HG02884 (cell line): ENCODE results near the gene CDC14A.
A peak's percentile ranks its signal among the peaks of the same experiment; 100 is the strongest.

Experiments used
- ATAC-seq: cut with Tn5 transposase; IDR thresholded peaks from one replicate; pipeline ENCODE4 v1.9.1; 2021; ENCODE audit warnings: mild to moderate bottlenecking, moderate library complexity; ENCODE audit not compliant: unreplicated experiment

Gene CDC14A

DNA sequence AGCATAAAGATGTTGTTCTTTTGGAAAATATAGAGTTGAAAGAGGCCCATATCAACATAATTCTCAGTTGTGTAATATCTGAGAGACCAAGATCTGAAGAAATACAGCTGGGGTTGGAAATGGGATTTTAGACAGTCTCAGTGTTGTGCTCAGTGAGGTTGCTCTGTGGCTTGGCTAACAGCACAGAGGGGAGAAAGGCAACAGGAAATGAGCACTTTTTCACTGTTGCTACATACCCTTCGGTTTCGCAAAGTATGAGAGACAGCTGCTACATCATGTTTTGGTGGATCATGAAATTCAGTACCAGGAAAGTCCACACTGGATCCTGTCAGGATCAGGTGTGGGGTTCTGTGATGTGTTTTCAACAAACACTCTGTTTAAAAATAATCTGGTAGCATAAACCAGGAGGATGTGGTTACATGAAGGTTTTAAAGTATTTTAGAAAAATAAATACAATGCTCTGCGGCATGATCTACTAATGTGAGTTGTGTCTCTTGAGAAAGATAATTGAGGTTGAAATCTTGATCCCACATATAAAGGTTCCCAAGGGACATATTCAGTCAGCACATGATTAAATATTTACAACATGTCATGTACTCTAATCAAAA lies 178.7 kb downstream of the CDC14A start:
- peak; percentile 79 for ATAC-seq

DNA sequence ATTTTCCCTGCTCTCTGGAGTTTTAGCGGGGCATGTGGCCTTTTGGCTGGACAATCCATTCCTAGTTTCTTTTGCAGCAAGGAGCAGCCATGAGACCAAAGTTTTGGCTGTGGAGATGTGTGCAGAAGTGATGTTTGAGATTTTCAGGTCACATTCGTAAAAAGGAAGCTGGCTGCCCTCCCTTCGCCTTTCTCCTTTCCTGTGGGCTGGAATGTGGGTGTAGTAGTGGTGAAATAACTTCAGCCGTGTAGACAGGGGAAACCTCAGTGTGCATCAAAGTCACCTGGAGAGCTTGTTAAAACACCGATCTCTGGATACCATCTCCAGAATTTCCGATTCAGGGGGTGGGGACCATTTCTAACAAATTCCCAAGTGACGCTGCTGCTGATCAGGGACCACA lies 180.3 kb downstream of the CDC14A start:
- no peak for ATAC-seq

DNA sequence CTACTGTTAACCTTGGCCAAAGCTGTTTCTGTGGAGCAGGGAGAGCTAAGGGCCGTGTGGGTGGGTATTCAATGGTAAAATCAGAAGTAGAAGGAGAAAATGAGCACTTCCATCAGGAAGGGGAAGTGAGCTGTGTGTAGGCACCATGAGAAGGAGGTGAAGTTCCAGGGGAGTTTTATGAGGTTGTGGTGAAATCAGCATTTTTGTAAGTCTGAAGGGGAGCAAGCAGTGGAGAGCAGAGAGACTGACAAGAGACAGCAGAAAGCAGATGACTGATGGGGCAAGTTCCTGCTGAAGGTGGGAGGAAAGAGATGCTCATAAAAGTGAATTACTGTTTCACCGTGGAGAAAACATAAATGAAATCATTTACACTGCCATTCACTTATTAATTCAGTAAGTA lies 183.0 kb downstream of the CDC14A start:
- ATAC-seq = no peak

DNA sequence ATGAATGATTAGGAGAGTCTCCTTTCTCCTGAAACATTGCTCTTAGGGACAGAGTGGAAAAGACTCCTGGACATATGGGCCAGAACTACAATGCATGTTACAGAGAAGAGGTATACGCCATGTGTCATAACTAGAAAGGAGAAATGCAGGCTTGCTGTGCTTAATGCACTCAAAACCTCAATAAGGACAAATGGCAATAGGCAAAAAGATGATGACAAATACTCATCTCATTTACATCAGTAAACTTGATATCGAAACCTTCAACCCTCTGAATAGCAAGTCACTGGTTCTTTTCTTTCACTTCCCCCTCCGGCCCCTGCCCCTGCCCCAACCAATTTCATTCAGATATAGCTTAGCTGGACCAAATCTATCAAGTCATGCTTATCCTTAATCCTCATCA lies 183.7 kb downstream of the CDC14A start:
- ATAC-seq = peak; percentile 79

DNA sequence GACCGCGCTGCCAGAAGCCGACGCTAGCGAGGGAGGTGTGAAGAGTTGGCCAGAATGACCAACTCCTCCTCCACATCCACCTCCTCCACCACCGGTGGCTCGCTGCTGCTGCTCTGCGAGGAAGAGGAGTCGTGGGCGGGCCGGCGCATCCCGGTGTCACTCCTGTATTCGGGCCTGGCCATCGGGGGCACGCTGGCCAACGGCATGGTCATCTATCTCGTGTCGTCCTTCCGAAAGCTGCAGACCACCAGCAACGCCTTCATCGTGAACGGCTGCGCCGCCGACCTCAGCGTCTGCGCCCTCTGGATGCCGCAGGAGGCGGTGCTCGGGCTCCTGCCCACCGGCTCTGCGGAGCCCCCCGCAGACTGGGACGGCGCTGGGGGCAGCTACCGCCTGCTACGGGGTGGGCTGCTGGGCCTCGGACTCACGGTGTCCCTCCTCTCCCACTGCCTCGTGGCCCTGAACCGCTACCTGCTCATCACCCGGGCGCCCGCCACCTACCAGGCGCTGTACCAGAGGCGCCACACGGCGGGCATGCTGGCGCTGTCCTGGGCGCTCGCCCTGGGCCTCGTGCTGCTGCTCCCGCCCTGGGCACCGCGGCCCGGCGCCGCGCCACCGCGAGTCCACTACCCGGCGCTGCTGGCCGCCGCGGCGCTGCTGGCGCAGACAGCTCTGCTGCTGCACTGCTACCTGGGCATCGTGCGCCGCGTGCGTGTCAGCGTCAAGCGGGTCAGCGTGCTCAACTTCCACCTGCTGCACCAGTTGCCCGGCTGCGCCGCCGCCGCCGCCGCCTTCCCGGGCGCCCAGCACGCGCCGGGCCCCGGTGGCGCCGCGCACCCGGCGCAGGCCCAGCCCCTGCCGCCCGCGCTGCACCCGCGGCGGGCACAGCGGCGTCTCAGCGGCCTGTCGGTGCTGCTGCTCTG lies 186.9 kb downstream of the CDC14A start:
- ATAC-seq = no peak

DNA sequence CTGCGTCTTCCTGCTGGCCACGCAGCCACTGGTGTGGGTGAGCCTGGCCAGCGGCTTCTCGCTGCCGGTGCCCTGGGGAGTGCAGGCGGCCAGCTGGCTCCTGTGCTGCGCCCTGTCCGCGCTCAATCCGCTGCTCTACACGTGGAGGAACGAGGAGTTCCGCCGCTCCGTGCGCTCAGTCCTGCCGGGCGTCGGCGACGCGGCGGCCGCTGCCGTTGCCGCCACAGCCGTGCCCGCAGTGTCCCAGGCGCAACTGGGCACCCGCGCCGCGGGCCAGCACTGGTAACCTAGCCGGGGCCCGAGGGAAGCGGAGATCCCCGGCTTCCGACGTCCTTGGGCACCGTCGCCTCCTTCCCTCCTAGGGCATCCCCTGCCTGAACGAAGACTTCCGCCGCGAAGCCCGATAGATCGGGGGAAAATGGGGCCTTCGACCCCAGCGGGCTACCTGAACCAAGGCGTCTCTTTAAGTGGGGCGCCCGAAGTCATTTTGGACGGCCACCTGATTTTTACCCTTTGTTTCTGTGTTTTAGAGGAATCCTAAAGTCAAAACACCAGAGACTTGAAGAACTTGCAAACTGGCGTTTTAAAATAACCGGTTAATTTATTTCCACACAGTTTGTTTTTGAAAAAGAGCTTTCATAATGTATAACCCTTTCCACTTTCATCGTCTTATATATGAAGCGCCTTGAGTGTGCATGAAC lies 187.7 kb downstream of the CDC14A start:
- ATAC-seq = no peak

DNA sequence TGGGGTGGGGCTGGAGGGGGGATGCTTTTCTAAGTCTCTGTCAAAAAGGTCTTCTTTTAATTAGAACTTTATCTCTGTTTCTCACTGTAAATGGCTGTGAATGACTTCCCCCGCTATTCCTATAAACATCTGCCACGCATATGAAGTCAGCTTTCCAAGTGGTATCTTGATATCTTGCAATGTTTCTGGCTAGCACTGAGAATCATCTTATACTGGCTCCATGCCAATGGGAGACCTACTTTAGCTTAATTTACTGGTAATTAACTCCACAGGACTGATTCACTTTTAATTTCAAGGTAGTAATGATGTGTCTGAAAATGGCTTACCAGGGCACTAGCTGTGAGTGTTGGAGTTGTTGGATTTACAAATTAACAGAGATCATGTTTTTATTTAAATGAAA lies 190.0 kb downstream of the CDC14A start:
- ATAC-seq = no peak

DNA sequence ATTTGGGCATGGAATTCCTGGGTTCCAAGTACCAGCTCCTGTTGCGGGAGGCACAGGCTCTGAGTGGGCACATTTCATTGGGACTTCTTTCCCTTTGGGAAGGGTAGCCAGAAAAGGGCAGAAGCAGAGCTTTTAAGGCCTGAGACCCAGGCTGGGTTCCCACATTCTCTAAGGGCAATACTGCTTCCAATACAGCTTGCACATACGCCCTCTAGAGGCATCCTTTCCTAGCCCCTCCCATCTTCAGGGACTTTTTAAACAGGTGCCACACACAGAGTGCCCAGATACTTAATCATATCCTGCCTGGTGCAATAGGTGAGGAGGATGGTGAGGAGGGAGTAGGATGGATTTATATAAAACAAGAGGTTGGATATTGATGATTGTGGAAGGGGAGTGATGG lies 191.3 kb downstream of the CDC14A start:
- ATAC-seq = peak; percentile 63

DNA sequence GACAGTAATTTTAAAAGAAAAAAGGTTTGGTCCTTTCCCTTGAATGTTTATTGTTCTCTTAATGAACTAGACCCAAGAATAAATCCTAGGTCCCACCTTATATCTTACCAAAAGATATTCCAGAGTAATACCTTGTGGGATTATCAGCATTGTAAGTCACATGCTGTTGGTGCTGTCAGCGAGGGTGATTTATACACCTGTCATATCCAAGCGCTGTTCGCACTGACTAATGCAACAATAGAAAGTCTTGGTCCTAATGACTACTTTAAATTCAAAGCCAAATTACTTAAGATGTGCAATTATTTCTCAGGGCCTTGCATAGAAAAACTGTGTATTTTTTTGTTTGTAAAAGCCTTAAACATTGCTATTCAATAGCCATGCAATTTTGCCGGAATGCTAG lies 192.5 kb downstream of the CDC14A start:
- ATAC-seq = no peak

DNA sequence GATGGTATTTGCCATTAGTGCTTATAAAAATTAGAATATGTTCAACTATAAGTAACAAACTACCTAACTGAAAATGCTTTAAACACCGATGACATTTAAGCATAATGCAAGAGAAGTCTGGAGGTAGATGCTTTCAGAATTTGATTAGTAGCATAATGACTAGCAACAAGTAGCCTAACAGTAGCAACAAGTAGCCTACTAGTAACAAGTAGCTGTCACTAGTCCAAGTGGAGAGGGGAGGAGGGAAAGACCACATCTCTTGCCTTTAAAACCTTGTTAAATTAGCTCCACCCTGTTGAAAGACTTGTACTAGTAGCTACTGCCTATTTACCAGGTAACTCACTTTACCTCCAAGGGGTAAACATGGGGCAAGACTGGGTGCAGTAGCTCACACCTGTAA lies 193.5 kb downstream of the CDC14A start:
- ATAC-seq = no peak

DNA sequence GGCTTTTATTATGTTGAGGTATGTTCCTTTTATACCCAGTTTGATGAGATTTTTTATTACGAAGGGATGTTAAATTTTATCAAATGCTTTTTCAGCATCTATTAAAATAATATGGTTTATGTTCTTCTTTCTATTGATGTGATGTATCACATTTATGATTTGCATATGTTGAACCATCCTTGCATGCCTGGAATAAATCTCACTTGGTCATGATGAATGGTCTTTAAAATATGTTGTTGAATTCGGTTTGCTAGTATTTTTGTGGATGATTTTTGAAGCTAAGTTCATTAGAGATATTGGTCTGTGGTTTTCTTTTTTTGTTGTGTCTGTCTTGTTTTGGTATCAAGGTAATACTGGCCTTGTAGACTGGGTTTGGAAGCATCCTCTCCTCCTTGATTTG lies 199.7 kb downstream of the CDC14A start:
- no peak for ATAC-seq

DNA sequence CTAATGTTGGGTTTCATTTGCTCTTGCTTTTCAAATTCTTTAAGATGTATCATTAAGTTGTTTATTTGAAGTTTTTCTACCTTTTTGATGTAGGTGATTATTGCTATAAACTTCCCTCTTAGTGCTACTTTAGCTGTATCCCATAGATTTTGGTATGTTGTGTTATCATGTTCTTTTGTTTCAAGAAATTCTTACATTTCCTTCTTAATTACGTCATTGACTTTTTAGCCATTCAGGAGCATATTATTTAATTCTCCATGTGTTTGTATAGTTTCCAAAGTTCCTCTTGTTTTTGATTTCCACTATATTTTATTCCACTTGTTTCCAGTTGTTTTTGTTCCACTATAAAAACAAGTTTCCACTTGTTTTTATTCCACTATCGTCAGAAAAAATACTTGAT lies 200.6 kb downstream of the CDC14A start:
- no peak for ATAC-seq

DNA sequence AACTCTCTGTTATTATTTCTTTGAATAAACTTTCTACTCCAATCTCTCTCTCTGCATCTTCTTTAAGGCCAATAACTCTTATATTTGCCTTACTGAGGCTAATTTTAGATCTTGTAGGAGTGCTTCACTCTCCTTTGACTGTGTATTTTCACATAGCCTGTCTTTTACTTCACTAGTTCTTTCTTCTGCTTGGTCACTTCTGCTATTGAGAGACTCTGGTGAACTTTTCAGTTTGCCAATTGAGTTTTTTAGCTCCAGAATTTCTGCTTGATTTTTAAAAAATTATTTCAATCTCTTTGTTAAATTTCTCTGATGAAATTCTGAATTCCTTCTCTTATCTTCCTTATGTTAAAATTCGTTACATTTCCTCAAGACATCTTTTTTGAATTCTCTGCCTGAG lies 203.9 kb downstream of the CDC14A start:
- ATAC-seq = no peak

DNA sequence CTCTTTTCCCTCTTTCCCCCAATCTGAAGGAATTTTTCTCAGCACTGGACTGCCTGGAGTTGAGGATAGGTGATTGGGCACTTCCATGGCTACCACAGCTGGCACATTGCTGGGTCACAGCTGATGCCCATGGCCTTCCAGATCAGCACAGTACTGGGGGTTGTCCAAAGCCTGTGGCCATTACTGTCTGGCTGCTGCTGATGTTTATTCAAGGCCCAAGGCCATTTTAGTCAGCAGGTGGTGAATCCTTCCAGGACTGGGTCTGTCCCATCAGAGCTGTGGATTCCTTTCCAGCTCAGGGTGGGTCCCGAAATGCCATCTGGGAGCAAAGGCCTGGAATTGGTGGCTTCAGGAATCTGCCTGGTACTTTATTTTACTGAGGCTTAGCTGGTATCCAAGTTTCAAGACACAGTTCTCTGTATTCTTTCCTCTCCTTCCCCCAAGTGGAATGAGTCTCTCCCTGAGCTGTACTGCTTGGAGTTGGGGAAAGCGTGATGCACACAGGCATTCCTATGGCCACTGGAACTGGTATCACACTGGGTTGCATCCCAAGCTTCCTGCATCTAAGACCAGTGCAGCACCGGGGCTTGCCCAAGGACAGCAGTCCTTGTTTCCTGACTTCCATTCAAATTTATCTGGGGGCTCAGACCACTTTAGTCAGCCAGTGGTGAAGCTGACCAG lies 204.8 kb downstream of the CDC14A start:
- no peak for ATAC-seq

DNA sequence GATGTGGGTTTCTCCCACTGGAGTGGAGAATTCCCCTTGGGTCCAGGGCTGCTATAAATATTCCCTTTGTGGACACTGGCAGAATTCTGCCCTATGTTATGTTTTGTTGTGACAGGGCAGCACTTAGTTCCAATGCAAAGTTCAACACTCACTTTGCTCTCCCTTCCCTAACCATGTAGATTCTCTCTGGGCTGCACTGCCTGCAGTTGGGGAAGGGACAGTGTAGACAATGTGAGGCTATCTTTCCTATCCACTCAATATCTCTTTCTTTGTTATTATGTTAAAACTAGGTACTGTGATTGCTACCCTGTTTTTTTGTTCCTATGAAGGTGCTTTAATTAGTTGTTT lies 205.3 kb downstream of the CDC14A start:
- no peak for ATAC-seq

DNA sequence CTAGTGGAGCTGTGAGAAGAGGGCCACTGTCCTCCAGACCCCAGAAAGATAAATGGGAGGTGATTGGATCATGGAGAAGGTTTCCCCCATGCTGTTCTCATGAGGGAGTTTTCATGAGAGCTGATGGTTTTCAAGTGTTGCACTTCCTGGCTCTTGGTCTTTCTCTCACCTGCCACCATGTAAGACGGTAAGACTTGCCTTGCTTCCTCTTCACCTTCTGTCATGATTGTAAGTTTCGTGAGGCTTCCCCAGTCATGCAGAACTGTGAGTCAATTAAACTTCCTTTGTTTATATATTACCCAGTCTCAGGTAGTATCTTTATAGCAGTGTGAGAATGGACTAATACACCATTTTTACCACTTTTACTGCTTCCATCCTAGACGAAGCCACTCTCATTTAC lies 213.2 kb downstream of the CDC14A start:
- no peak for ATAC-seq

DNA sequence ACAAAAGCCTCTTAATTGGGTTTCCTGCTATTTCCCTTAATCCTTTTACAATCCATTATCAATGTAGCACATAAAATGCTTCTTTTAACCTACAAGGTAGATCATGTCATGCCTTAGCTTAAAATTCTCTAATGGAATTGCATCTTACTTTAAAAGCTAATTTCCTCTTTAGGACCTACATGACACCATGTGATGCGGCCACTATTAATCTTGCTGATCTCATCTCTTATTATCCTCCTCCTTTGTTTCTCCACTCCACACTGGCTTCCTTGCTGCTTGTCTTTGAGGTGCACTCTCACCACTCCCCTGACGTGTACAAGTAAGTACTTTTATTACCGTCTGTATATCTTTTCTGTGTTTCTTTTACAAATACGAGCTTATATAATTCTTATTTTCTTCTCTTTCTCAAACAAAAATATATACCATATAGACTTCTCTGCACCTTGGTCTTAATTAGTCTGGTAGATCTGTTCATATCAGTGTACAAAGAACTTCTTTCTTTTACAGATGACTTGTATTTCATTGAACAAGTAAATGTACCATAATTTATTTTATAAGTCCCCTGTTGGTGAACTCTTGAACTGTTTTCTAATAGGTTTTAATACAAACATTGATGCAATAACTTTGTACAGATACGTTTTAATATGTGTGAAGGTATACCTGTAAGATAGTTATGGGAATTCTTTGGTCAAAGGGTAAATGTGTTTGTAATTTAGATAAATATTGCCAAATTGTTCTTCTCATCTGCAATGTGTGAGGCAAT lies 213.8 kb downstream of the CDC14A start:
- ATAC-seq = no peak

DNA sequence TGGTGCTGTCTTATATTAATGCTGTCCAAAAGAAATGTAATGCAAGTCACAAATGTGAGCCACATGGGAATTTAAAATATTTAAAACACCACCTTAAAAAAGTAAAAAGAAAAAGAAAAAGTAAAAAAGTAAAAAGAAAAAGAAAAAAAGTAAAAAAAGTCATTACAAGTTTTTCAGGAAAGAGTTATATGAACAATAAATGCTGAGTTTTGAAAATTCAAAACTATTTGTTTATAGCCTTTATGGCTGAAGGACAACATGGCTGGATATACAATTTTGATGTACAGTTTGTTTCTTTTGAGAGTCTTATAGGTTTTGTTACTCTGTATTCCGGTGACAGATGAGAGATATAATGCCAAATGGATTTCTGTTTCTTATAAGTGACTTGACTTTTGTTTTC lies 214.8 kb downstream of the CDC14A start:
- ATAC-seq = no peak
